Endothelial cell of umbilical vein (primary cell): ENCODE measurements around the gene TPO. TPM values are rescaled to one million over a fixed set of nuclear protein-coding genes. Genes with fewer than 3 reads are reported as not detected.

Source experiments
- BruUV-seq: library from RNA; stranded (reverse); fragments of 400-500 nt; replicated peaks from 2 replicates; lab custom pipeline; 2021; lab: Mats Ljungman, UMichigan
- CTCF ChIA-PET: fragments of 300-600, 350-600 bp; sonication (Branson Sonifier 250); formaldehyde crosslinking; loops from one replicate; lab custom pipeline; 2021; ENCODE audit warnings: antibody characterized with exemption, inconsistent platforms; lab: Charles Lee
- POLR2A ChIA-PET: fragments of 300-600, 350-600 bp; sonication (Branson Sonifier 250); formaldehyde crosslinking; loops from one replicate; lab custom pipeline; 2021; ENCODE audit warnings: antibody characterized with exemption, inconsistent platforms; lab: Charles Lee
- DNase-seq: peaks from one replicate; pipeline ENCODE4 v3.0.0-alpha.2; 2011; ENCODE audit warnings: low read depth, low spot score
- FAIRE-seq: peaks from 2 replicates; lab custom pipeline; 2011; peaks lifted over from hg19 to GRCh38; lab: Jason Lieb, UNC
- H2AFZ ChIP-seq: 2 replicates; pipeline ENCODE4 v1.6.0; 2012; ENCODE audit warnings: low read depth, low read length, control low read depth, inconsistent platforms
- H3K27ac ChIP-seq: 2 replicates; pipeline ENCODE4 v1.5.1; 2011; ENCODE audit warnings: low read depth, mild to moderate bottlenecking, control low read depth, low read length, moderate library complexity; ENCODE audit not compliant: insufficient read depth
- H3K27me3 ChIP-seq, 2 experiments: 2 replicates each; pipeline versions ENCODE4 v1.6.0 to v1.6.1; 2011; ENCODE audit warnings: low read length in 2 of 2, mixed read lengths in 1 of 2; ENCODE audit not compliant: control insufficient read depth in 2 of 2, insufficient read depth in 2 of 2
- H3K36me3 ChIP-seq, 2 experiments: 2 replicates in 1 of 2; 3 replicates in 1 of 2; pipeline ENCODE4 v1.5.1; 2011; ENCODE audit warnings: low read length in 2 of 2, mild to moderate bottlenecking in 1 of 2, moderate library complexity in 1 of 2; ENCODE audit not compliant: control insufficient read depth in 2 of 2, insufficient read depth in 2 of 2; ENCODE audit errors: extremely low read depth in 1 of 2
- H3K4me1 ChIP-seq: 3 replicates; pipeline ENCODE4 v1.5.1; 2011; ENCODE audit warnings: mild to moderate bottlenecking, low read length; ENCODE audit not compliant: control insufficient read depth, insufficient read depth; ENCODE audit errors: extremely low read depth
- H3K4me2 ChIP-seq: 2 replicates; pipeline ENCODE4 v1.6.1; 2011; ENCODE audit warnings: low read length, control low read depth, mixed read lengths; ENCODE audit not compliant: insufficient read depth
- H3K4me3 ChIP-seq, 3 experiments: fragments of 200-600 bp in 1 of 3; sonication (generic), shearing (Covaris generic) in 1 of 3; replicated peaks in 1 of 3; 2 replicates each; pipeline ENCODE4 v1.5.1; 2011 to 2016; ENCODE audit warnings: control low read depth in 3 of 3, low read length in 3 of 3, mild to moderate bottlenecking in 2 of 3, inconsistent platforms in 1 of 3, low read depth in 1 of 3, moderate library complexity in 1 of 3; ENCODE audit not compliant: insufficient read depth in 1 of 3
- H3K79me2 ChIP-seq: 2 replicates; pipeline ENCODE4 v1.6.0; 2012; ENCODE audit warnings: low read length, inconsistent platforms; ENCODE audit not compliant: control insufficient read depth, insufficient read depth
- H3K9ac ChIP-seq: replicated peaks from 2 replicates; pipeline ENCODE3; 2011; ENCODE audit warnings: low read length, control low read depth; ENCODE audit not compliant: insufficient read depth; ENCODE audit errors: extremely low read depth
- H3K9me1 ChIP-seq: replicated peaks from 3 replicates; pipeline ENCODE4 v1.6.0; 2011; ENCODE audit warnings: mild to moderate bottlenecking, low read length; ENCODE audit not compliant: control insufficient read depth, insufficient read depth; ENCODE audit errors: extremely low read depth
- H3K9me3 ChIP-seq: replicated peaks from 2 replicates; pipeline ENCODE4 v1.5.1; 2012; ENCODE audit warnings: low read length, inconsistent platforms; ENCODE audit not compliant: control insufficient read depth, insufficient read depth
- H4K20me1 ChIP-seq: replicated peaks from 2 replicates; pipeline ENCODE3; 2011; ENCODE audit warnings: mild to moderate bottlenecking, low read length; ENCODE audit not compliant: control insufficient read depth, insufficient read depth; ENCODE audit errors: extremely low read depth
- FOS ChIP-seq: IDR thresholded peaks from 2 replicates; pipeline ENCODE4 v1.6.1; 2011; ENCODE audit warnings: mild to moderate bottlenecking, low read length, moderate library complexity, borderline replicate concordance; ENCODE audit not compliant: insufficient read depth
- GATA2 ChIP-seq: IDR thresholded peaks from 2 replicates; pipeline ENCODE4 v1.7.0; 2011; ENCODE audit warnings: low read depth, mild to moderate bottlenecking, moderate library complexity, mixed read lengths, low read length; ENCODE audit not compliant: insufficient read length, insufficient read depth
- JUN ChIP-seq: IDR thresholded peaks from 2 replicates; pipeline ENCODE4 v1.6.1; 2011; ENCODE audit warnings: borderline replicate concordance, low read depth; ENCODE audit not compliant: insufficient read length, insufficient read depth
- MYC ChIP-seq: IDR thresholded peaks from one replicate; pipeline ENCODE4 v1.6.1; 2011; ENCODE audit warnings: mild to moderate bottlenecking, low read depth, low read length
- POLR2AphosphoS5 ChIP-seq: IDR thresholded peaks from 2 replicates; pipeline ENCODE4 v1.6.1; 2012; ENCODE audit warnings: low read depth, mild to moderate bottlenecking, control low read depth, low read length, moderate library complexity; ENCODE audit not compliant: insufficient read depth
- dilution Hi-C: fragments of 300-500 bp; cut with MboI; formaldehyde crosslinking; loops from one replicate; pipeline ENCODE4 v1.15.0; 2019; ENCODE audit warnings: low sequenced_read_pairs; ENCODE audit not compliant: extremely low pct_ligation_motif_present
- intact Hi-C: fragments of 100-400 bp; cut with micrococcal nuclease; formaldehyde crosslinking; loops from one replicate; pipeline ENCODE4 v1.10.0; 2022
- polyA plus RNA-seq, 4 experiments: library from polyadenylated mRNA; depleted of rRNA in 3 of 4; stranded (reverse) in 3 of 4; unstranded in 1 of 4; fragments of >200 nt; gene quantifications; 2 replicates each; pipeline versions ENCODE4 v1.2.1 to v1.2.3, GENCODE V29; 2011 to 2012; ENCODE audit warnings: missing spikeins in 1 of 4
- total RNA-seq: library from RNA; stranded (reverse); gene quantifications from 2 replicates; pipeline ENCODE4 v1.2.3, GENCODE V29; 2021
- TF ChIP-seq, protein P1 (sequence below): IDR thresholded peaks from 2 replicates; pipeline ENCODE4 v1.6.1; 2011; ENCODE audit not compliant: insufficient read depth, insufficient read length
- TF ChIP-seq, protein P2 (sequence below), 2 donors: IDR thresholded peaks; 1 replicate in 1 of 2; 2 replicates in 1 of 2; pipeline ENCODE4 v1.5.1; 2011; ENCODE audit warnings: low read length in 2 of 2, mild to moderate bottlenecking in 2 of 2, moderate library complexity in 2 of 2, control low read depth in 1 of 2, inconsistent platforms in 1 of 2, low read depth in 1 of 2; ENCODE audit not compliant: insufficient read depth in 1 of 2; ENCODE audit errors: extremely low read depth in 1 of 2

Gene TPO
- total and polyA plus RNA-seq, 2 donors (not counting 3 experiments of a cell fraction or from before 2014, with no cell fraction given) = not detected

DNA sequence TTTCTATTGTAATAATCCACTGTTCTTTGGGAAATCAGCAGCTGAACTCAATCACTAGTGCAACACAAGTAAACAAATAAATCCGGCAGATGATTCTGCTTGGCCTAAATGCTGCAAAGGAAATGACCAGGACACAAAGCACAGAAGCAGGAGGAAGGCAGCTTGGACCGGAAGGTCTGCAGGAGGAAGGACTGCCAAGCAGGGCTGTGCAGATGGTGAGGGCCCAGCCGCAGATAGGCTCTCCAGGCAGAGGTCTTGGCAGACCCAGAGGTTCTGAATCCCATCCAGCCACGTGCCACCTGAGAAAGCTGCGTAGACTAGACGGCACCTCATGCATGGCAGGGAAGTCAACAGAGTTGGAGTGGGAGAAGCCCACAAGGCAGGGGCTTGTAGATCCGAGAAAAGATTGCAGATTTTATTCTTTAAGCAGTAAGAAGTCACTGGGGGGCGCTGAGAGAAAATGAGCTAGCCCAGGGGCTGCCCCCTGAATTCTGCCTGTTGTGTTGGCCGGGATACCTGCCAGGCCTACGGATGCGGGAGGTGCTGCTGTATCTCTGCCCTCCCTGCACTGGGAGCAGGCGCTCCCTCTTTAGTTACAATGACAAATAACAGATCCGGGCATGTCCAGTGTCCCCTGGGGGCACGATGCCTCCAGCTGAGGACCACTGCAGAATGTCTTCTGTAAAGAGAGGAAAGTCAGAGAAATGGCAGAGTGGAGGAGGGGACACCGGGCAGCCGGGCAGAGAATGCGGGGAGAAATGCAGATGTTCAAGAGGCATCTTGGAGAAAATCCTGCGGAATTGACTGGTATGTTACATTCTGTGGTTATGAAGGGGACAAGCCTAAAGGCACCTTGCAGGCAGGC is 177.6 kb downstream of the TPO start:
- dilution Hi-C loops = no loop called here
- ChIA-PET POLR2A (interaction anchor here (1.0 kb wide), 1 partner anchor 35 kb away, joined by 3 read pairs; no protein-coding TSS in a partner anchor), CTCF (interaction anchor here (0.6 to 6.5 kb wide), 23 partner anchors 15 to 226 kb away, joined by 3 to 137 read pairs (median 4); no protein-coding TSS in a partner anchor)
- H4K20me1 ChIP-seq = no peaks in the 10 kb centered on the region
- H3K27me3 ChIP-seq = no peaks in the 10 kb centered on the region
- peaks cover 12% of the 10 kb centered on the region for H3K4me1 ChIP-seq
- H3K79me2 ChIP-seq = no peaks in the 10 kb centered on the region
- DNase-seq = peak; percentile 31
- peak overlapping the region; percentile 48 for H2AFZ ChIP-seq
- intact Hi-C loops = loop anchor here (5.0 kb wide), 2 partner anchors 51 to 96 kb away; no protein-coding TSS in a partner anchor
- no TSS peak for BruUV-seq
- peak; percentile 19 for TF ChIP-seq JUN
- TF ChIP-seq, protein P1, sequence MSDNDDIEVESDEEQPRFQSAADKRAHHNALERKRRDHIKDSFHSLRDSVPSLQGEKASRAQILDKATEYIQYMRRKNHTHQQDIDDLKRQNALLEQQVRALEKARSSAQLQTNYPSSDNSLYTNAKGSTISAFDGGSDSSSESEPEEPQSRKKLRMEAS = peak; percentile 40
- no peak for TF ChIP-seq MYC
- no peak for TF ChIP-seq POLR2AphosphoS5
- no peak for TF ChIP-seq GATA2
- no peak for TF ChIP-seq FOS
- TF ChIP-seq, protein P2, sequence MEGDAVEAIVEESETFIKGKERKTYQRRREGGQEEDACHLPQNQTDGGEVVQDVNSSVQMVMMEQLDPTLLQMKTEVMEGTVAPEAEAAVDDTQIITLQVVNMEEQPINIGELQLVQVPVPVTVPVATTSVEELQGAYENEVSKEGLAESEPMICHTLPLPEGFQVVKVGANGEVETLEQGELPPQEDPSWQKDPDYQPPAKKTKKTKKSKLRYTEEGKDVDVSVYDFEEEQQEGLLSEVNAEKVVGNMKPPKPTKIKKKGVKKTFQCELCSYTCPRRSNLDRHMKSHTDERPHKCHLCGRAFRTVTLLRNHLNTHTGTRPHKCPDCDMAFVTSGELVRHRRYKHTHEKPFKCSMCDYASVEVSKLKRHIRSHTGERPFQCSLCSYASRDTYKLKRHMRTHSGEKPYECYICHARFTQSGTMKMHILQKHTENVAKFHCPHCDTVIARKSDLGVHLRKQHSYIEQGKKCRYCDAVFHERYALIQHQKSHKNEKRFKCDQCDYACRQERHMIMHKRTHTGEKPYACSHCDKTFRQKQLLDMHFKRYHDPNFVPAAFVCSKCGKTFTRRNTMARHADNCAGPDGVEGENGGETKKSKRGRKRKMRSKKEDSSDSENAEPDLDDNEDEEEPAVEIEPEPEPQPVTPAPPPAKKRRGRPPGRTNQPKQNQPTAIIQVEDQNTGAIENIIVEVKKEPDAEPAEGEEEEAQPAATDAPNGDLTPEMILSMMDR (IDR thresholded peaks at IDR 0.05; ENCODE audit: extremely low read depth in 1 of 2, insufficient read depth in 1 of 2, low read depth in 1 of 2, low read length in 2 of 2) = no peak
- no peaks in the 10 kb centered on the region for H3K9me3 ChIP-seq
- H3K27ac ChIP-seq = peak overlapping the region; percentile 67
- H3K9ac ChIP-seq = peak overlapping the region; percentile 30
- peak; percentile 88 for FAIRE-seq
- no peak overlapping the region for H3K4me2 ChIP-seq
- H3K4me3 ChIP-seq = no peak overlapping the region
- no peaks in the 10 kb centered on the region for H3K36me3 ChIP-seq
- H3K9me1 ChIP-seq = no peaks in the 10 kb centered on the region
